ENCODE results near the gene IYD.

GRCh38 chr6:150448221-150448620 is 79.4 kb downstream of the IYD start:
- no peak for TF ChIP-seq EZH2phosphoT487 (IDR thresholded peaks at IDR 0.05; ENCODE audit: borderline replicate concordance)
- no peak for TF ChIP-seq CTCF (conservative IDR thresholded peaks at IDR 0.05; ENCODE audit: low read length)

Measured in Loucy (cell line).